Vagina (tissue), 2 donors: ENCODE measurements around the gene RFT1. TPM values are rescaled to one million over a fixed set of nuclear protein-coding genes. Genes with fewer than 3 reads are reported as not detected.
A peak's percentile ranks its signal among the peaks of the same experiment; 100 is the strongest.

Experiments used
- DNase-seq, 2 donors: peaks; one replicate each; pipeline ENCODE4 v3.0.0-alpha.2; 2017; ENCODE audit errors: extremely low spot score in 2 of 2
- H3K27ac ChIP-seq: fragments of 200-600 bp; sonication (generic); one replicate; pipeline ENCODE4 v1.5.1; 2019
- H3K27me3 ChIP-seq: fragments of 200-600 bp; sonication (generic); one replicate; pipeline ENCODE4 v1.5.1; 2019
- H3K36me3 ChIP-seq, 2 donors: fragments of 200-600 bp; sonication (generic); one replicate each; pipeline ENCODE4 v1.5.1; 2017 to 2019
- H3K4me1 ChIP-seq: fragments of 200-600 bp; sonication (generic); one replicate; pipeline ENCODE4 v1.5.1; 2019
- H3K4me3 ChIP-seq, 2 donors: fragments of 200-600 bp; sonication (generic); 1 replicate in 1 of 2; 2 replicates in 1 of 2; pipeline ENCODE4 v1.5.1; 2016 to 2019
- H3K9me3 ChIP-seq: fragments of 200-600 bp; sonication (generic); one replicate; pipeline ENCODE4 v1.5.1; 2019
- POLR2A ChIP-seq, 2 donors: fragments of 450-650 bp; IDR thresholded peaks; one replicate each; pipeline ENCODE4 v1.6.1; 2017; ENCODE audit warnings: antibody characterized with exemption in 2 of 2, mild to moderate bottlenecking in 2 of 2, moderate library complexity in 2 of 2
- POLR2AphosphoS5 ChIP-seq, 2 donors: sonication (generic); formaldehyde crosslinking; IDR thresholded peaks; one replicate each; pipeline ENCODE4 v1.9.0; 2017; ENCODE audit warnings: antibody characterized with exemption in 2 of 2, mild to moderate bottlenecking in 2 of 2, low read depth in 1 of 2; ENCODE audit not compliant: insufficient read depth in 1 of 2
- intact Hi-C: fragments of 100-400 bp; cut with DNase I; formaldehyde crosslinking; loops from one replicate; pipeline ENCODE4 v1.15.1; 2023
- total RNA-seq: library from RNA; depleted of rRNA; stranded (reverse); fragments of >200 nt; gene quantifications from one replicate; pipeline ENCODE4 v1.2.3, GENCODE V29; 2016
- TF ChIP-seq, protein P1 (sequence below), 3 experiments: fragments of 450-650 bp in 2 of 3; fragments of 200-600 bp in 1 of 3; sonication (generic) in 1 of 3; IDR thresholded peaks; one replicate each; pipeline ENCODE4 v1.5.1; 2017 to 2019; ENCODE audit warnings: antibody characterized with exemption in 3 of 3, mild to moderate bottlenecking in 2 of 3, moderate library complexity in 2 of 3

RFT1 gene
- total RNA-seq, 1 donor from 2014 or later = 13.8 TPM

DNA sequence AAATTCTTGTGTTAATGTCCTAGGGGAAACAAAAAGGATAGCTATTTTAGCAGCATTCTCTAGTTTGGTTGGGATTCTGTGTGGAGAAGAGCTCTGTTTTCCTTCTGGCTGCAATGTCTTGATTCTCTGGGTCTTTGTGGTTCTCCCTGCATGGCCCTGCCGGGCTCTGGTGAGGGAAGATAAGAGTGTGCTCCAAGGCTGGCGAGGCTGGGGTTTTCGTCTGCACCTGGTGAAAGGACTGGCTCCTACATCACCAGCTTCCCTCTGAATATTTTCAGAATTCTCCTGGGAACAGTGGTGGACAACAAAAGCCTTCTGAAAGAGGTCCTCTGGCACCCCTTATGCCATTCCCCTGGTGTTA is 46.3 kb downstream of the RFT1 start:
- TF ChIP-seq, protein P1, sequence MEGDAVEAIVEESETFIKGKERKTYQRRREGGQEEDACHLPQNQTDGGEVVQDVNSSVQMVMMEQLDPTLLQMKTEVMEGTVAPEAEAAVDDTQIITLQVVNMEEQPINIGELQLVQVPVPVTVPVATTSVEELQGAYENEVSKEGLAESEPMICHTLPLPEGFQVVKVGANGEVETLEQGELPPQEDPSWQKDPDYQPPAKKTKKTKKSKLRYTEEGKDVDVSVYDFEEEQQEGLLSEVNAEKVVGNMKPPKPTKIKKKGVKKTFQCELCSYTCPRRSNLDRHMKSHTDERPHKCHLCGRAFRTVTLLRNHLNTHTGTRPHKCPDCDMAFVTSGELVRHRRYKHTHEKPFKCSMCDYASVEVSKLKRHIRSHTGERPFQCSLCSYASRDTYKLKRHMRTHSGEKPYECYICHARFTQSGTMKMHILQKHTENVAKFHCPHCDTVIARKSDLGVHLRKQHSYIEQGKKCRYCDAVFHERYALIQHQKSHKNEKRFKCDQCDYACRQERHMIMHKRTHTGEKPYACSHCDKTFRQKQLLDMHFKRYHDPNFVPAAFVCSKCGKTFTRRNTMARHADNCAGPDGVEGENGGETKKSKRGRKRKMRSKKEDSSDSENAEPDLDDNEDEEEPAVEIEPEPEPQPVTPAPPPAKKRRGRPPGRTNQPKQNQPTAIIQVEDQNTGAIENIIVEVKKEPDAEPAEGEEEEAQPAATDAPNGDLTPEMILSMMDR (IDR thresholded peaks at IDR 0.05) = no peak
- TF ChIP-seq POLR2A (IDR thresholded peaks at IDR 0.05) = no peak
- no peak for TF ChIP-seq POLR2AphosphoS5 (IDR thresholded peaks at IDR 0.05; ENCODE audit: insufficient read depth in 1 of 2, low read depth in 1 of 2)

DNA sequence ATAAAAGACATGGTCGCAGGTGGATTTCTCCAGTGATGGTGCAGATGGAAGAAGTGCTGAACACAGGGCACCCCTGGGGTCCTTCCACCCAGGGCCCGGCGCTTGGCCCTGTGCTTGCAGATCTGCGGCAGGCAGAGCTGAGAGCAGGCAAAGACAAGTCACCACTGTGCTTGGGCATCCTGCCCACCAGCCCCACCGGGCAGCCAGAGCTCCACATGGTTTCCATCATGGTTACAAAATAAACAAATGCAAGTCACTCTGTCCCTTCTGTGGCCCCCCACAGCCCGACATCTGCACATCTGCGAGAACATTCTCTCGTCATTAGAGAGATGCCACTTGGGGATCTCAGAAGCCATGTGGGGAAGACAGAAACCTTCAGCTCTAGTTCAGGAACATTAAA is 46.7 kb downstream of the RFT1 start:
- no peaks in the 10 kb centered on the region for H3K27me3 ChIP-seq
- no peak for TF ChIP-seq POLR2AphosphoS5 (IDR thresholded peaks at IDR 0.05; ENCODE audit: insufficient read depth in 1 of 2, low read depth in 1 of 2)
- TF ChIP-seq, protein P1 (IDR thresholded peaks at IDR 0.05) = no peak
- peaks cover 18% of the 10 kb centered on the region for H3K4me1 ChIP-seq
- intact Hi-C loops = no loop called here
- no peaks in the 10 kb centered on the region for H3K36me3 ChIP-seq
- H3K4me3 ChIP-seq = no peak overlapping the region
- DNase-seq = no peak
- H3K27ac ChIP-seq = no peak overlapping the region
- no peaks in the 10 kb centered on the region for H3K9me3 ChIP-seq

More for the DNA sequence above, 46.3 kb downstream of the RFT1 start:
- no peak overlapping the region for H3K4me3 ChIP-seq
- DNase-seq = no peak
- no peaks in the 10 kb centered on the region for H3K36me3 ChIP-seq
- no peaks in the 10 kb centered on the region for H3K9me3 ChIP-seq
- intact Hi-C loops = no loop called here
- H3K27ac ChIP-seq = peak overlapping the region; percentile 31
- H3K4me1 ChIP-seq = peaks cover 18% of the 10 kb centered on the region
- no peaks in the 10 kb centered on the region for H3K27me3 ChIP-seq

DNA sequence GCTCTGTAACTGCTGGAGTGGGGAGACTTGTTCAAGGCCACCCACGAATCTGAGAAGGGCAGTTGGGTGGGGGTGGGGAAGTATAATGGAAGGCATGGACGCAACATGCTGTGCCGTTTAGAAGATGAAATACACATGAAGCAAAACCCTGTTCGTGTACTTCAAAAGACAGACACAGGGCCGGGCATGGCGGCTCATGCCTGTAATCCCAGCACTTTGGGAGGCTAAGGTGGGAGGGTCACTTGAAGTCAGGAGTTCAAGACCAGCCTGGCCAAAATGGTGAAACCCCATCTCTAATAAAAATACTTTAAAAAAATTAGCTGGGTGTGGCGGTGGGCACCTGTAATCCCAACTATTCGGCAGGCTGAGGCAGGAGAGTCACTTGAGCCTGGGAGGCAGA is 47.5 kb downstream of the RFT1 start:
- Histone ChIP-seq H3K4me3 (no peak overlapping the region), H3K9me3 (no peaks in the 10 kb centered on the region), H3K36me3 (no peaks in the 10 kb centered on the region), H3K4me1 (peaks cover 18% of the 10 kb centered on the region), H3K27ac (no peak overlapping the region), H3K27me3 (no peaks in the 10 kb centered on the region)
- TF ChIP-seq POLR2AphosphoS5 (IDR thresholded peaks at IDR 0.05; ENCODE audit: insufficient read depth in 1 of 2, low read depth in 1 of 2) (no peak), POLR2A (IDR thresholded peaks at IDR 0.05) (no peak)
- TF ChIP-seq, protein P1 (IDR thresholded peaks at IDR 0.05) = no peak
- no peak for DNase-seq
- intact Hi-C loops = no loop called here

DNA sequence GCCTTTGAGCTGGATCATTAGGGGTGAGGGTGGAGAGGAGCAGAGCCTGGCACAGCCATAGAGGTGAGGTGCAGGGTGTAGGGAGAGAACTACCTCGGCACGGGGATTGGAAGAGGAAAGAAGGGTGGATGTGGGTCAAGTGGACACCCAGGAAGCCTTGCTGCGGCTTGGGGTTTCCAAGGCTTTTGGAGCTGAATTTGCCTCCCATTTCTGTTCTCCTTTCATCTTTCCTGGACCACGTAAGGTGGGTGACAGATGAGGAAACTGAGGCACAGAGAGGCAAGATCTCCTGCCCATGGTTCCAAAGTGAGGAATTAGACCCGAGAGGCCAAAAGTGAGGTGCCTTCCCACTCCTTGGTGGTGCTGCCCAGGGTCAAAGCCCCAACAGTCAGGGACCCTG is 48.9 kb downstream of the RFT1 start:
- no peaks in the 10 kb centered on the region for H3K36me3 ChIP-seq
- no peaks in the 10 kb centered on the region for H3K27me3 ChIP-seq
- no peaks in the 10 kb centered on the region for H3K9me3 ChIP-seq
- no peak overlapping the region for H3K27ac ChIP-seq
- H3K4me1 ChIP-seq = peaks cover 18% of the 10 kb centered on the region
- intact Hi-C loops = no loop called here
- no peak overlapping the region for H3K4me3 ChIP-seq
- DNase-seq = no peak
- TF ChIP-seq POLR2AphosphoS5 (IDR thresholded peaks at IDR 0.05; ENCODE audit: insufficient read depth in 1 of 2, low read depth in 1 of 2) (no peak), POLR2A (IDR thresholded peaks at IDR 0.05) (no peak)
- TF ChIP-seq, protein P1 (IDR thresholded peaks at IDR 0.05) = no peak

DNA sequence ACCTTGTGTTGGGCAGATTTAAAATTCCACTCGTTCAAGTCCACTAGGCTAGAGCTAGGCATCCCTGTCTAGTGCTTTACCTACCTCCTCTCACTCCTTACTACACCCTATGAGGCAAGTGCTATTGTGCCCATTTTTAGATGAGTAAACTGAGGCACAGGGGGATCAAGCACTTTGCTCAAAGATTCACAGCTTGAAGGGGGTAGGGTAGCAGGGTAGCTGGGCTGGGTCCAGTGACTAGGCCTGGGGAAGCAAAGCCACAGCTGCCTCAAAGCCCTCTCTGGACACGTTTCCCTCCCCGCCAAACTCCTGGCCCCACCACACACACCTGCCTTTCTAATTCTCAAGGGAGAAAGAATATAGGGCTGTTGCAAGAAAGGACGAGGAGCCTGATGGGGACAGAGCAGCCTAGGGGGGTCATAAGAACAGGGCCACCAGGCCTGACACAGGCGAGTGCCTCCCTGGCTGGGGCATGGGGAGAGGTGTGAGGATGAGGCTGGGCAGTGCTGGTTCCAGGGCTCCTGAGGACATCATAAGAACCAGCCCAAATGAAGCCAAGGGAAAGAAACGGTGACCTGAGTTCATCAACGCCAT is 49.5 kb downstream of the RFT1 start:
- TF ChIP-seq POLR2A (IDR thresholded peaks at IDR 0.05) (no peak), POLR2AphosphoS5 (IDR thresholded peaks at IDR 0.05; ENCODE audit: insufficient read depth in 1 of 2, low read depth in 1 of 2) (no peak)
- TF ChIP-seq, protein P1 (IDR thresholded peaks at IDR 0.05) = no peak
- Histone ChIP-seq H3K9me3 (no peaks in the 10 kb centered on the region), H3K27me3 (no peaks in the 10 kb centered on the region), H3K4me3 (no peak overlapping the region), H3K27ac (no peak overlapping the region), H3K36me3 (no peaks in the 10 kb centered on the region), H3K4me1 (peaks cover 18% of the 10 kb centered on the region)
- no peak for DNase-seq
- intact Hi-C loops = no loop called here
